ENCODE results near the gene C12orf43.

DNA sequence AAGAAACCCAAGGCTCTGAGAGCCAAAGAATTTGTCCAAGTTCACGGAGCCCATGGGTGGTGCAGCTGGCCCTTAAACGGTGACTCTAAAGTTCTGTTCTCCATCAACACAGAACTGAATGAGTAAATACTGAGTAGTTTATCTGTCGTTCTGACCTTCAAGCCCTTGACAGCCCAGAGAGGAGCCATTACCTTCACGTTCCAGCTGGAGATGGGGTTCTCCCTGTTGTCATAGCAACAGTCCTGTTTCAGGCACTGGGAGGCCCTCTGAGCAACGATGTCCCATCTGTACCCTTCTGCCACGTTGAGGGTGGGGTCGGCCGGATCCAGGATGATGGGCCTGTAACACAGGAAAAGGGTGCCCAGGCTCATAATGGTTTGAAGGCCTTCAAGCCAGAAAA, 7.5 kb upstream of the C12orf43 start:
- TF ChIP-seq, protein P1, sequence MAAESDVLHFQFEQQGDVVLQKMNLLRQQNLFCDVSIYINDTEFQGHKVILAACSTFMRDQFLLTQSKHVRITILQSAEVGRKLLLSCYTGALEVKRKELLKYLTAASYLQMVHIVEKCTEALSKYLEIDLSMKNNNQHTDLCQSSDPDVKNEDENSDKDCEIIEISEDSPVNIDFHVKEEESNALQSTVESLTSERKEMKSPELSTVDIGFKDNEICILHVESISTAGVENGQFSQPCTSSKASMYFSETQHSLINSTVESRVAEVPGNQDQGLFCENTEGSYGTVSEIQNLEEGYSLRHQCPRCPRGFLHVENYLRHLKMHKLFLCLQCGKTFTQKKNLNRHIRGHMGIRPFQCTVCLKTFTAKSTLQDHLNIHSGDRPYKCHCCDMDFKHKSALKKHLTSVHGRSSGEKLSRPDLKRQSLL (tag by site-specific recombination; IDR thresholded peaks at IDR 0.05): no peak
- TF ChIP-seq, protein P2, sequence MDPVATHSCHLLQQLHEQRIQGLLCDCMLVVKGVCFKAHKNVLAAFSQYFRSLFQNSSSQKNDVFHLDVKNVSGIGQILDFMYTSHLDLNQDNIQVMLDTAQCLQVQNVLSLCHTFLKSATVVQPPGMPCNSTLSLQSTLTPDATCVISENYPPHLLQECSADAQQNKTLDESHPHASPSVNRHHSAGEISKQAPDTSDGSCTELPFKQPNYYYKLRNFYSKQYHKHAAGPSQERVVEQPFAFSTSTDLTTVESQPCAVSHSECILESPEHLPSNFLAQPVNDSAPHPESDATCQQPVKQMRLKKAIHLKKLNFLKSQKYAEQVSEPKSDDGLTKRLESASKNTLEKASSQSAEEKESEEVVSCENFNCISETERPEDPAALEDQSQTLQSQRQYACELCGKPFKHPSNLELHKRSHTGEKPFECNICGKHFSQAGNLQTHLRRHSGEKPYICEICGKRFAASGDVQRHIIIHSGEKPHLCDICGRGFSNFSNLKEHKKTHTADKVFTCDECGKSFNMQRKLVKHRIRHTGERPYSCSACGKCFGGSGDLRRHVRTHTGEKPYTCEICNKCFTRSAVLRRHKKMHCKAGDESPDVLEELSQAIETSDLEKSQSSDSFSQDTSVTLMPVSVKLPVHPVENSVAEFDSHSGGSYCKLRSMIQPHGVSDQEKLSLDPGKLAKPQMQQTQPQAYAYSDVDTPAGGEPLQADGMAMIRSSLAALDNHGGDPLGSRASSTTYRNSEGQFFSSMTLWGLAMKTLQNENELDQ (tag by site-specific recombination; IDR thresholded peaks at IDR 0.05; ENCODE audit: low read depth): no peak
- TF ChIP-seq ZNF600 (tag by site-specific recombination; IDR thresholded peaks at IDR 0.05): no peak
- no peak for TF ChIP-seq CTCF (tag by site-specific recombination; IDR thresholded peaks at IDR 0.05)
- TF ChIP-seq, protein P3, sequence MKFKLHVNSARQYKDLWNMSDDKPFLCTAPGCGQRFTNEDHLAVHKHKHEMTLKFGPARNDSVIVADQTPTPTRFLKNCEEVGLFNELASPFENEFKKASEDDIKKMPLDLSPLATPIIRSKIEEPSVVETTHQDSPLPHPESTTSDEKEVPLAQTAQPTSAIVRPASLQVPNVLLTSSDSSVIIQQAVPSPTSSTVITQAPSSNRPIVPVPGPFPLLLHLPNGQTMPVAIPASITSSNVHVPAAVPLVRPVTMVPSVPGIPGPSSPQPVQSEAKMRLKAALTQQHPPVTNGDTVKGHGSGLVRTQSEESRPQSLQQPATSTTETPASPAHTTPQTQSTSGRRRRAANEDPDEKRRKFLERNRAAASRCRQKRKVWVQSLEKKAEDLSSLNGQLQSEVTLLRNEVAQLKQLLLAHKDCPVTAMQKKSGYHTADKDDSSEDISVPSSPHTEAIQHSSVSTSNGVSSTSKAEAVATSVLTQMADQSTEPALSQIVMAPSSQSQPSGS (tag by site-specific recombination; IDR thresholded peaks at IDR 0.05; ENCODE audit: low read depth): no peak
